Islet of Langerhans (tissue), 1 donor: ENCODE results near the gene ZNG1B.
"Not testable (repeated sequence)": the region's sequence is repeated elsewhere in the genome, so short reads cannot be mapped to it uniquely, and the experiment has no call there.

Experiments used
- FAIRE-seq: peaks from one replicate; lab custom pipeline; 2011; peaks lifted over from hg19 to GRCh38; lab: Jason Lieb, UNC

The ZNG1B gene

DNA sequence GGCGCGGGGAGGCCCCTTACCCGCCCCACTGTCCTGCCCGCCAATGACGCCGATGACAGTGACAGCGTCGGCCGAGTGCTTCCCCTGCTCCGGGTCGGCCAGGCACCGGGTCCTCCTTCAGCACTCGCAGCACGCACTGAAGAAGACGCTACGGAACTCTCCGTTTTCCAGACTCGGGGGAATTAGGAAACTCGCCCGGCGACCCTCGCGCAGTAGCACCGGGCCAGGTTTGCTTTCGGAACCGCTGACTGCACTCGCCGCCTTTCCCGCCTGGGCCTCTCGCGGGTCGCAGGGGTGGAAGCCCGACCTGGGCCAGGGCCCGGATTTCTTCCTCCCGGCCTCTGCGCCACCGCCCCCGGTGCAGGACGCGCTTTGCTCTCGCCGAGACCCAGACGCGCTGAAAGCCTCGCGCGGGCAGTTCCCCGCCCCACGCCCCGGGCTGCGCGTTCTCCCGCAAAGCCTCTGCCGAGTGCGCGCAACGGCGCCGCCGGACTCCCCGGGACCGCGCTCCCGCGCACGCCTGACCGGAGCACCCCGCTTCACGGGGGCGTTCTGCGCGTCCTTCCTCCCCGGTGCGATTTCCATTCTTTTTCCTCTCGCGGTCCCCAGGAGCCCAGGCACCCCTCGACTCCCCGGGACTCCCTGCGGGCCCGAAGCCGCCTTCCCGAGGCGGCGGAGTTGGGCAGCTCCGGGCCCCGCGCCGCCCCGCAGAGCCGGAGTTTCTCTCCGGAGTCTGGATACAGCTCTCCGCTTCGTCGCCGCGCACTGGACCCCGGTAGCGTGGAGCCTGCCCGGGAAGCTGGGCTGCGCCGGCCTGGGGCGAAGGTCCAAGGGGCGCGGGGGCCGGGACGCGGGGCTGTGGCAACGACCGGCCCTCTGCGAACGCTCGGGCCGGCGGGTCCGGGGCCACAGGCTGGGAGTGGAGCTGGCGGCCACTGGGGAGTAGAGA, 65.9 kb downstream of the ZNG1B start:
- not testable (repeated sequence) for FAIRE-seq

DNA sequence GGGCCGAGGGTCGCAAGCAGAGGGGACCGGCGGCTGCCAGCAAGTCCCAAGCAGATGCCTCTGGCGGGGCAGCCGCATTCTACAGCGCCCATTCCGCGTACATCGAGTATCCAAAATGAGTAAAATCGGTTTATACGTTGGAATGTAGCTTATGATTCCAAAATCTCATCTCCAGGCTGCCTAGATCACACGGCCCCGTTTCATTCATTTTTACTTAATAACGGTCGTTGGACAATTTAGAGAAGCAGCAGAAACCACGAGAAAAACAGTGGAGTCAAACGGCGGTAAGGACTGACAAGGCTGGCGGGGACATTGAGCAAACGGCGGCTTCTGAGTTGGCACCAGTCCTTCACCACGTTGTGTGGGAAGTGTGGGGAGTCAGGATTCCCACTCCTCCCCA, 66.6 kb downstream of the ZNG1B start:
- not testable (repeated sequence) for FAIRE-seq

DNA sequence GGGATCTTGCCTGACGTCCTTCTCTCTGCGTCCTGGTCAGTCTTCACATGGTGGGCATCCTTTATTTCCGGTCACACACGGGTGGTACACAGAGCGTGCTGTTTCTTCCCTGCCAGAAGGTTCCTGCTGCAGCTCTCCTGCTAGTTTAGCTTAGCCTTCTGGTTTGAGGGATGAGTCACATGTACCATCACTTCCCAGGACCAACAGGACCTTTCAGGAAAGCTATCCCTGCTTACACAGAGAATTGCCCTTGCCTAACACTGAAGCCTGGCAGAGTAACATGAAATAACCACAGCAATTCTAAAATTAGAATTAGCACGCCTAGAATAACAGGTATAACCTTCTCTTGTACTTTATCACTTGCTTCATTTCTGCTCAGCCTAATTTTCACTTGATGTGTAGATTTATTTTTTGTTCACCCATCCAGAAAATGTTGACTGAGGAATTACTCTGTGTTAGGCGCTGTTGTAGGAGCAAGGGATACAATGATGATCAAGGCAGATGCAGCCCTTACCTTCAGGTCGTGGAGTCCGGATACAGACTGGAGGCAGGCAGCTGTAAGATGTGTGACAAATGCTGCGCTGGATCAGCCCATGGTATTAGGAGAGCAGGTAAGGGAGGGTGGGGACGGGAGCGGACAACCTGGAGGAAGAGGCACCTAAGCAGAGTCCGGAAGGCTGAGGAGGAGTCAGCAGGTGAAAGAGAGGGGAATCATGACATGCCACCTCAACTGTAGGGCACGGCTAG, 70.1 kb downstream of the ZNG1B start:
- not testable (repeated sequence) for FAIRE-seq

DNA sequence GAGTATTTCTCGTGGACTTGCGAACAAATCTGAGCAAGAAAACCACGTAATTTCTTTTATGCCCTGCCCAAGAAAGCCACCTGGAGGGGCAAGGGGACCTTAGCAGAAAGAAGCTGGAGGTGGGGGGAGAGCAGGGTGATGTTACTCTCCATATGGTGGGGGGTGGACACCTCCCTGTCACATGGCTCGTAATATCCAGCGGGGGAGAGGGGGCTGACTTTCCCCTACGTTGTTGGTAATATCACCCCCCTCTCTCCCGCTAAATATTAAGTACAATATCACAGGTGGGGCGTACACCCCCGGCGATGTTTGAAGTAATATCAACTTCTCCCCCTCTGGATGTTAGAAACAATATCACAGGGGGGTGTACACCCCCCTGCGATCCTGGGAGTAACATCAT, 70.7 kb downstream of the ZNG1B start:
- FAIRE-seq = not testable (repeated sequence)

DNA sequence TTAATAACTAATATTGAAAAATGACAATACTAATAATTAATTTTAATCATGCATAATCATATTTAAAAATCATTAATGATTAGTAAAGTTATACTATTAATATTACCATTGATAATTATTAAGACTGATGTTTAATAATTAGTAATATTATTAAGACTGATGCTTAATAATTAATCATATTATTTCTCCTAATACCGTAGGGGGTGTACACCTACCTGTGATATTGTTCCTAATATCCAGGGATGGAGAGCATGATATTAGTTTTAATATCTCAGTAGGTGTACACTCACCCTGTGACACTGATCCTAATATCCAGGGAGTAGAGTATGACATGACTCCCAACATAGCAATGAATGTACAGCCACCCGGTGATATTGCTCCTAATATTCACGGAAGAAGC, 73.4 kb downstream of the ZNG1B start:
- FAIRE-seq = not testable (repeated sequence)

DNA sequence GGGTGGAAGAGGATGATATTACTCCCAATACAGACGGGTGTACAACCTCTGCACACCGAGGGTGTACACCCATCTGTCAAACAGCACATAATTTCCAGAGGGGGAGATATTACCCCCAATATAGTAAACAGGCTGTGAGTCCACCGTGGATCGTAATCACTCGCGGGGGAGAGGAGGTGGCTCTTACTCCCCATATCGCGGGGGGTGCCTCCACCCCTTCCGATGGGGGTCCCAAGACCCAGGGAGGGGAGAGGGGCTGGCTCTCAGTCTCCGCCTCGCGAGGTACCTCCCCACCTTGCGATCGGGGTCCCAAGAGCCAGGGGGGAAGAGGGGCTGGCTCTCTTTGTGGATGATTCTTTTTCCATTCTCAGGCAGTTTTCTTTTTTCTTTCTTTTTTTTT, 74.4 kb downstream of the ZNG1B start:
- not testable (repeated sequence) for FAIRE-seq

DNA sequence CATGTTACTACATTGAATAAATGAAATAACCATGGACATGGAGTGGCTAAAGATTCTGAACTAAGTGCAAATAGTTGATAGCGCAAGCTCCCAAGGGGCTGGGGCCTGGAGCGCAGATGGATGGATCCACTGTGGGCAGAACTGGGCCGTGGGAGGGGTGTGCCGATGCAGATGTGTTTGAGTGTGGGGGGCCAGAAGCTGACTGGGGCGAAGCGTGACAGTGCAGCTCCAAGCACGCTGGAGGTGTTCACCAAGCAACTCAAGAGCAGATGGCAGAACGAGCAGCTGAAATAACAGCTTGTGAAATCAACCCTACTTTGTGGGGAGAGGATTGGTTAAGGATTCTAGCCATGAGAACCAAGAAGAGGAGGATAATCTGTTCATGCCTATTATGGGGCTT, 78.0 kb downstream of the ZNG1B start:
- not testable (repeated sequence) for FAIRE-seq

DNA sequence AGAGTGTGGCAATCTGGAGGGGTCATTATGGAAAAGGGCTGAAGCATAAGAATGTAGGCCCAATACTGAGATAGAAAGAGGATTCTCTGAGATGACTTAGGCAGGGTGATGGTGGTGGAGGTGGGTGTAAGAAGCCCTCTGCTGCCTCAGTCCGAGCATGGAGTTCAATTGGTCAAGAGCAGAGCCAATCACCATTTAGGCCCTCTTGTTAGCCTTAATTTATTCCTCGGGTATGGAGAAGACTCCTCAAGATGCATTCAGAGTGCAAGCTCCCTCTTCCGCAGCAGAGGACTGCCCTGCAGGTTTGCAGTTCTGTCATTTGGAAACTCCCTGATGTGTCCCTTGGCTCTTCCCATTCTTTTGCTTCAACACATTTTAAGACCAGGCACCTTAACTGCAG, 78.5 kb downstream of the ZNG1B start:
- not testable (repeated sequence) for FAIRE-seq

DNA sequence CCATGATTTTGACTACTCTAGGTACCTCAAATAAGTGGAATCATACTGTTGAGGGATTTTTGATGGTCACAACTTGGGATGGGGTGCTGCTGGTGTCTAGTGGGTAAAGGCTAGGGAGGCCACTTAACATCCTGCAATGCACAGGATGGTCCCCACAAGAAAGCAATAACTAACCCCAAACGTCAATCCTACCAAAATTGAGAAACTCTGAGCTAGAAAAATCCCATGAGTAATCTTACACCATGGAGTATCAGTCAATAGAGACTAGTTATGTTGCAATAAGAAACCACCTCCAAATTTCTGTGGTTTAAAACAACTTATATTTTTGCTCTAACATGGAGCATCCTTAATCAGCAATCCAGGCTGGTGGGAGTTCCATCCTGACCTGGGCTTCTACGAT, 79.5 kb downstream of the ZNG1B start:
- FAIRE-seq = not testable (repeated sequence)

DNA sequence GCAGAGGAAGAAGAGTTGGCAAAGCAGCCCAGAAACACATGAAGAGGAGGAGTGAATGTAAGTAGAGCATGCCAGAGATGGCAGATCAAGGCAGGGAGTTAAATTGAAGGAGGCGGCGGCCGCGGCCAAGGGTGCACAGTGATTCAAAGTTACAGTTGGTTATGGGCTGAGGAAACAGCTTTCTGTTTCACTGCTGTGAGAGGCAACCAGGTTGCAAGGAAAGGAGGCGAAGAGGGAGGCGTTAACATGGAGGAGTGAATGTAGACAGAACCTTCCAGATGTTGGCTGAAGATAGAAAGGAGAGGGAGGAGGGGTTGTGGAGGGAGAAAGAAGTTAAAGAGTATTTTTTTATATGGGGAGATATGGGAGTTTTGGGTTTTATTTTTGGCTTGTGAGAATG, 83.3 kb downstream of the ZNG1B start:
- not testable (repeated sequence) for FAIRE-seq

DNA sequence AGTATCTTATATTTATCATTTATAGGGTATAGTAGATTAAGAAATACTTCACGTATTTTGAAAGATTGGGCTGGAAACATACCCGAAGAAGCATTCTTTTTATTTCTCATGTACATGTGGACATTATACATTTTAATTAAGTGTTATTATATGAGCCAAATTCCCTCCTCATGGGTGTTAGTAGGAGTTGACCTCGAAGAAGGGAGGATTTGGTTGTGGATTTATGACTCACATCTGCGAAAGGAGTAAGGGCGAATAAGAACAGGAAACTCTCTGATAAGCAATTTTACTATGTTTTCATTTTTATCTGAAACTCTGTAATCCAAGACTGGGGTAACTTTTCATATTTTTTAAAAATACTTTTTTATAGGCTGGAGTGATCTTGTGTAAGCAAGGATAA, 84.0 kb downstream of the ZNG1B start:
- FAIRE-seq = not testable (repeated sequence)

DNA sequence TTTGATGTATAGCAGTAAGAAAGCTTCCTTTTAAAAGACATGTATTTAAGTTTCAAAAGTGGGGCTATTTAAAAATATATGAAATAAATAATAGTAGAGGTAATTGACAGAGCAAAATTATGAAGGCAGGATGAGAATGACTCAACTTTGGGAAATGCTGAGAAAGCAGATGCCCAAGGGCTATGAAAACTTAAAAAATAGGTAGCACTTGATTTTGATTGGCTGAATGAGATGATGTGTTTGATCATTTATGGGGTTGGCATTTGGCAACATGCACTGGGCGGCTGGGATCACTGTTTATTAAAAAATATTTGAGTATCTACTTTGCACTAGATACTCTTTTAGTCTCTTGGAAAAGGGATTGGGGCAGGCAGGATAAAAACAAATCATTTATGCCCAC, 87.5 kb downstream of the ZNG1B start:
- not testable (repeated sequence) for FAIRE-seq

DNA sequence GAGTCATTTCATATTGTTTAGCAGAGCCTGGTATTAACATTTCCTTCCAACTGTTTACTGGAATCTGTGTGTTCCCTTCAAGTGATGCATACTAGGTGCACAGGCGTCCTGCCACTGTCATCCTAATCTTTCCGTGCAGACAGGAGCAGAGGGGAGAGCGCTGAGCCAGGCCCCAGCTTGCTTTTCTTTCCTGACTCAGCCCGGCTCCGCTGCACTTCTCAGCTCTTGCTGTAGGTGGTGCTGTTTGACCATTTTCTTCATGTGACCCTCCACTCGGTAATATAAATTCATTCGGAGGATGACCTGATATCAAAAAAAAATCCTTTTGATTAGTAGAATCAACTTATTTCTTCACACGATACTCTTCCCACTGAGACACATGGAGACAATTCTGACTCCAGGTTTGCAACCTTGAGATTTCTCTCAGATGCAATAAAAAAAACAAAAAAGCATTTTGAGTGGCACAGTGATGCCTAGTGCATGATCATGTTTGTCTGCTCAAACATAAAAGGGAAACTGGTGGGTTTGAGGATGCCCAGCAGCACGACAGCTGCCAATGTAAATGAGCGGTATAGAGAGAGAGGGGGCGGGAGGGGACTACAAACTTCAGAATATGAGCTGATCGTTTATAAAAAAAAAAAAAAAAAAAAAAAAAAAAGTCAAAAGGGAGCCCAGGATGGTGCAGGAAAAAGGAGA, 90.0 kb downstream of the ZNG1B start:
- FAIRE-seq = not testable (repeated sequence)

DNA sequence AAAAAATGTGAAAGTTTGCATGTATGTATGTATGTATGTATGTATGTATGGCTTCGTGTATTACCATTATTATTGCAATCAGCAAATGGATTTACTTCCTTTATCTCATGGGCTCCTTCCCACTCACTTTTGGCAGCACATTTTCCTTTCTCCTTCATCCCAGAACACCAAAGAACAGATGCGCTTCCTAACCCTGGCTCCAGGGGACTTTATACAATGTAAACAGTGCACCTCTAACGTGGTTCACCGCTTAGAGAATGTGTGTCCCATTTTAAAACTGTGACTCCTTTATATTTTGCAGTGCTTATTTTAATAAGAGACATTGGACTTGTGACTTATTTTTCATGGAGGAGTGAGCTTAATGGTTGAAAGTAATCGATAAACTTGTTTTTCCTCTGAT, 90.6 kb downstream of the ZNG1B start:
- FAIRE-seq = not testable (repeated sequence)

DNA sequence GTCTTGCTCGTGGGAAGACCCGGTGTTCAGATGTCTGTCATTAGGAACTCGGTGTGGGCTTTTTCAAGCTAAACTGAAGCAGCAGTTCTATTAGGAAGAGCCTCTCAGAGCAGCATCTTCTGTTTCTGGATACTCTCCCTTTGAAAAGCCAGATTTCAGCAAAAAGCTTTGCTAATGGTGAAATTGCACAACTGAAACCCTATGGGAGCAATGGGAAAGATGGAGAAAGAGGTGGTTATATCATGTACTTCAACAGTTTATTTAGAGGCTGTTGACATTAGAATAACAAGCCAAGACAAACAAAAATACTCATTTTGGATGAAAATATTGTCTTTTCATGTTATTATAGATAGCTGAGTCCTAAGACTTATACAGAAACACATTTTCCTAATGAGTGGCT, 91.4 kb downstream of the ZNG1B start:
- not testable (repeated sequence) for FAIRE-seq

DNA sequence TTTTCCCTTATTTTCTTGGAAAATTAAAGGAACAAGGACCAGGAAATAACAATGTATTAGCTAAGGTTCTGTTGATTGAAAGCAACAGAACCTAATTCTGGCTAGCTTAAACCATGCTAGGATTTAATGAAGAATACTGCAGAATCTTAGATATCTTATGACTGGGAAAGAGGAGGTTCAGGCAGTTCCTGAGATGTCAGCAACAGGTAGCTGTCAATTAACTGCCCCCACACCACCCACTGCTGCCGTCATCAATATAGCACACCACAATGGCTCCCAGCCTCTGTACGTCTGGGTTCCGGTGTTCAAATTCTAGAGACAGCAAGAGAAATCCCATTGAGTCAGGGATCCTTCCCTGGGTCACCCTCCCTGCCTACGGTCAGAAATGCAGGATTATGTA, 95.5 kb downstream of the ZNG1B start:
- not testable (repeated sequence) for FAIRE-seq

DNA sequence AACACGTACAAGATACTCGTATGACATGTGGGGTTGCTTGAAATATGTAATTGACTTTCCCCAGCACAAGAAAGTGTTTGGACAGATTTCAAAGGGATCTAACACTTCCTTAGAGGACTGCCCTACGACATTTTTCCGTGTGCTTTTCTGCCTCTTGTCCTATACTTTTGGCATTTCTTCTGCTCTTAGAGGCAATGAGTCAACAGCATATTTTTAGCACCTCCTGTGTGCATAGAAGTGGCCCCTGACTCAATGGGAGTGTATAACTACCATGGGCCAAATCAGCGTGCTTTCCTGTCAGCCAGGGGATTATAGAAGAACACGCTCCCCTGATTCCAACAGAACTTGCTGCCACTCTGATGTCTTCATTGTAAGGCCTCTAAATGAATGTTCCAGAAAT, 99.1 kb downstream of the ZNG1B start:
- not testable (repeated sequence) for FAIRE-seq

DNA sequence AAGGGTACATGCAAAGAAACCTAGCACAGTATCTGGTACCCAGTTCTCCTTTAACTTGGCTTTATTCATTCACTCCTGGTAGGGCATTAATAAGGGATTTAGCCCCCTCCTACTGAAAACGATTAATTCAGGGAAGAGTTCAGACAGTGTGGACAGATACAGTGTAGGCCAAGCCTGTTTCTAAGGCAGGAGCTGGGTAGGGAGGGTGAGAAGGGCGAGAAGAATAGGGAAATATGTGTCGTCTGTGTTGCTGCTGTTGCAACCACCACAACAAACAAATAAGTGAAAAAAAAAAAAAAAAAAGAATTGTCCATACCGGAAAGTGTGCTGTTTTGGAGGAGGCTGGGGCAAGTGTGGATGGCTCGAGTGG, 103.3 kb downstream of the ZNG1B start:
- FAIRE-seq = not testable (repeated sequence)

DNA sequence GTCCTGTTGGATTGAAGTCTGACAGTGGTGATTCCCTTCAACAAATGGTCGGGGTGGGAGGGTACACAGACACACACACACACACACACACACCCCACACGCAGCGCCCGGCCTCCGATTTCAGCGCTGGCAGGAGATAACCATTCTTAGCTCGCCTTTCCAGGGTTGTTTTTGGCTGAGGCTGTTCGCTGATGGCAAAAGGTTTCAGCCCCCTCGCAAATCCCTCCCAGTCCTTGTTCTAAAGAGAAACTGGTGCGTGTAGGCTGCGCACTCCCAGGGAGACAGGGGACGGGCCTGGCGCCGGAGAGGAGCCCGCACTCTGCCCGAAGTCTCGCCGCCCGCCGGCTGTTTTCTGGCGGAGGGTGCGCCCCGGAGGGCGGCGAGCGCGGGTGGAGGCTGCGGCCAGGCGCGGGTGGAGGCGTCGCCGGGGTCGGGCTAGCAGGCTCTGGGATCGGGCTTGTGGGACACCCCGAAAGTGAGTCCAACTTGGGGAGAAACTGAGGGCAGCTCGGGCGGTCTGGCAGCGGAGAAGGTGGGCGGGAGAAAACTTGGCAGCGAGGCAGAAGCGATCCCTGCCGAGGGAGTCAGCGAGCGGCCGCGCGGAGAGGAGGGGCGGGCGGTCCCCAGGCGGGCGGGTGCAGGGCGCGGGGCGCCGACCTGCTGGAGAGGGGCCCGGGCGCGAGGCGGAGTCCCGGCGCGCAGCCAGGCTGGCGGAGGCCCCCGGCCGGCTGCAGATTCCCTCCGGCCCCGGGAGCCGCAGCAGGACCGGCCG, 103.9 kb downstream of the ZNG1B start:
- FAIRE-seq = not testable (repeated sequence)

DNA sequence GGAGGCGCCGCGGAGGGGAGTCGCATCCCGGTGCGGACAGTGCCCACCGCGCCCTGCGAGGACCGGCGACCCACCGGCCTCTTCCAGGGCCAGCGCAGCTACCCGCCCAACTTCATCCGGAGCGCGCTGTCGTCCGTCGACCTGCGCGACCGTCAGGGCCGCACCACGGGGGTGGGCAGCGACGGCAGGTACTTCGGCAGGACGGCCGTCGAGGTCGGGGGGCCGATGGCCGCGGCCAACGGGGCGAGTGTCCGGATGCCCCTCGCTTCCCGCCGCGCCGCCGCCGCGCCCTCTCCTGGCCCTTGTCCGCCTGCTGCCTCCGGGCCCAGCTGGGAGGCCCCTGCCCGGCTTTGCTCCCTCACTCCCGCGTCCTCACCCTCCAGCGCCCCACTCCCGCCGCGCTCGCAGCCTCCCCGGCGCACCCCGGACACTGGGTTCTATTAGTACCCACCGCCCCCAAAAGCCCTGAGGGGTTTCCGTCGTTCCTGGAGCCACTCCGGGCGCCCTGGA, 104.5 kb downstream of the ZNG1B start:
- not testable (repeated sequence) for FAIRE-seq

DNA sequence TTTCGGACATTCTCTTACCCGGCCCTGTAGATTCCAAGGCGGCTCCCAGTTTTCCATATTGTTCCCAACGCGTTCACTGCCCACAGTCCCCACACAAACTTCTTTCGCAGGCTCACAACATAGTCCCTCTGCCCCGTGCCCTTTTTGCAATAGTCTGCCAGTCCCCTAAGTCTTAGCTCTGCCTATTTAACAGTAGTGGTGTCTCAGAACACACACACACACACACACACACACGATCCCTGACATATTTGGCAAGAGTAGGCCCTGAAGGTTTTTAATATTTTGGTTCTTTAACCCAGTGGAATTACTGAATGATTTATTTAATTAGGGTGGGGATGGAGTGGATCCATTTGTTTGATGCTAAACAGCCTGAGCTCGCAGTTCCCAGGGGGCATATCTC, 105.0 kb downstream of the ZNG1B start:
- FAIRE-seq = not testable (repeated sequence)
